ENCODE measurements around the gene SMIM23. TPM values are rescaled to one million over a fixed set of nuclear protein-coding genes. Genes with fewer than 3 reads are reported as not detected.

The SMIM23 gene
- total RNA-seq, 2 experiments from 2014 or later, result not detected

- H3K4me1 ChIP-seq (ENCODE audit: insufficient read depth, low read length, poor library complexity, severe bottlenecking), result peaks cover 2% of the 10 kb centered on the region
- no peaks in the 10 kb centered on the region for H4K20me1 ChIP-seq (ENCODE audit: insufficient read depth, low read length)
- ChIA-PET CTCF (ENCODE audit: unreplicated experiment) (no interaction called here), POLR2A (no interaction called here)
- no peak overlapping the region for H2AFZ ChIP-seq (ENCODE audit: low read length)
- H3K79me2 ChIP-seq (ENCODE audit: insufficient read depth, low read depth, low read length), result no peaks in the 10 kb centered on the region
- H3K36me3 ChIP-seq (ENCODE audit: insufficient read depth, low read length), result no peaks in the 10 kb centered on the region
- no peaks in the 10 kb centered on the region; the same call in 1 of the 2 replicates for H3K9me3 ChIP-seq (ENCODE audit: low read length)
- no peak overlapping the region for H3K27ac ChIP-seq (ENCODE audit: low read depth, low read length, poor library complexity, severe bottlenecking)
- intact Hi-C loops (cut with micrococcal nuclease; ENCODE audit: unreplicated experiment), result no loop called here
- H3K4me2 ChIP-seq (ENCODE audit: low read length), result no peak overlapping the region
- no peak for DNase-seq (ENCODE audit: low spot score)
- no peaks in the 10 kb centered on the region for H3K9me2 ChIP-seq (ENCODE audit: insufficient read depth, low read length)
- no peak overlapping the region for H3K4me3 ChIP-seq (ENCODE audit: low read depth, low read length, poor library complexity, severe bottlenecking)
- BruUV-seq (replicated peaks), result no TSS peak
- TF ChIP-seq, protein P1, sequence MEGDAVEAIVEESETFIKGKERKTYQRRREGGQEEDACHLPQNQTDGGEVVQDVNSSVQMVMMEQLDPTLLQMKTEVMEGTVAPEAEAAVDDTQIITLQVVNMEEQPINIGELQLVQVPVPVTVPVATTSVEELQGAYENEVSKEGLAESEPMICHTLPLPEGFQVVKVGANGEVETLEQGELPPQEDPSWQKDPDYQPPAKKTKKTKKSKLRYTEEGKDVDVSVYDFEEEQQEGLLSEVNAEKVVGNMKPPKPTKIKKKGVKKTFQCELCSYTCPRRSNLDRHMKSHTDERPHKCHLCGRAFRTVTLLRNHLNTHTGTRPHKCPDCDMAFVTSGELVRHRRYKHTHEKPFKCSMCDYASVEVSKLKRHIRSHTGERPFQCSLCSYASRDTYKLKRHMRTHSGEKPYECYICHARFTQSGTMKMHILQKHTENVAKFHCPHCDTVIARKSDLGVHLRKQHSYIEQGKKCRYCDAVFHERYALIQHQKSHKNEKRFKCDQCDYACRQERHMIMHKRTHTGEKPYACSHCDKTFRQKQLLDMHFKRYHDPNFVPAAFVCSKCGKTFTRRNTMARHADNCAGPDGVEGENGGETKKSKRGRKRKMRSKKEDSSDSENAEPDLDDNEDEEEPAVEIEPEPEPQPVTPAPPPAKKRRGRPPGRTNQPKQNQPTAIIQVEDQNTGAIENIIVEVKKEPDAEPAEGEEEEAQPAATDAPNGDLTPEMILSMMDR (conservative IDR thresholded peaks at IDR 0.05; ENCODE audit: low read length), result no peak
- no peak for TF ChIP-seq EZH2phosphoT487 (IDR thresholded peaks at IDR 0.05; ENCODE audit: borderline replicate concordance, low read depth, low read length)
Observed at GRCh38 chr5:171835066-171835465, 49.4 kb downstream of the SMIM23 start.

DNA sequence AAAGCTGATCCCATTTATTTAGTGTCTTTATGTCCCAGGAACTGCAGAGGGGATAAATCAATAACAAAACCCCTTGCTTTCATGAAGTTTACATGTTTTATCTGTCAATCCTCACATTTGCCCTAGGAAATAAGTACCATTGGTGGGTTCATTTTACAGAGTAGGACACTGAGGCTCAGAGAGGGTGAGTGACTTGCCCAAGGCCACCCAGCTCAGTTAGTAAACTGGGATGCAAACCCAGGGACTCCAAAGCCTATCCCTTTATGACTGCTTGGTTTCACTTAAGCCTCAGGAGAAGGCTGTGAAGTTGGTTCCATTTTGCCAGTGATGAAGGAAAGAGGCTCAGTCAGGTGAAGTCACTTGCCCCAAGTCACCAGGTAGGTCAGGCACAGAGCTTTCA, 51.9 kb downstream of the SMIM23 start:
- Histone ChIP-seq H4K20me1 (ENCODE audit: insufficient read depth, low read length) (no peaks in the 10 kb centered on the region), H3K27ac (ENCODE audit: low read depth, low read length, poor library complexity, severe bottlenecking) (no peak overlapping the region), H3K79me2 (ENCODE audit: insufficient read depth, low read depth, low read length) (no peaks in the 10 kb centered on the region), H3K4me3 (ENCODE audit: low read depth, low read length, poor library complexity, severe bottlenecking) (no peak overlapping the region), H3K9me2 (ENCODE audit: insufficient read depth, low read length) (no peaks in the 10 kb centered on the region), H3K9me3 (ENCODE audit: low read length) (no peaks in the 10 kb centered on the region; the same call in 1 of the 2 replicates), H2AFZ (ENCODE audit: low read length) (no peak overlapping the region), H3K36me3 (ENCODE audit: insufficient read depth, low read length) (no peaks in the 10 kb centered on the region), H3K4me2 (ENCODE audit: low read length) (no peak overlapping the region), H3K4me1 (ENCODE audit: insufficient read depth, low read length, poor library complexity, severe bottlenecking) (peaks cover 4% of the 10 kb centered on the region)
- POLR2A ChIA-PET, result no interaction called here
- CTCF ChIA-PET (ENCODE audit: unreplicated experiment), result interaction anchor here (0.6 kb wide), 1 partner anchor 11 kb away, joined by 3 read pairs; no protein-coding TSS in a partner anchor
- intact Hi-C loops (cut with micrococcal nuclease; ENCODE audit: unreplicated experiment), result no loop called here
- no TSS peak for BruUV-seq (replicated peaks)
- DNase-seq (ENCODE audit: low spot score), result no peak
- TF ChIP-seq, protein P1 (conservative IDR thresholded peaks at IDR 0.05; ENCODE audit: low read length), result no peak
- no peak for TF ChIP-seq EZH2phosphoT487 (IDR thresholded peaks at IDR 0.05; ENCODE audit: borderline replicate concordance, low read depth, low read length)

DNA sequence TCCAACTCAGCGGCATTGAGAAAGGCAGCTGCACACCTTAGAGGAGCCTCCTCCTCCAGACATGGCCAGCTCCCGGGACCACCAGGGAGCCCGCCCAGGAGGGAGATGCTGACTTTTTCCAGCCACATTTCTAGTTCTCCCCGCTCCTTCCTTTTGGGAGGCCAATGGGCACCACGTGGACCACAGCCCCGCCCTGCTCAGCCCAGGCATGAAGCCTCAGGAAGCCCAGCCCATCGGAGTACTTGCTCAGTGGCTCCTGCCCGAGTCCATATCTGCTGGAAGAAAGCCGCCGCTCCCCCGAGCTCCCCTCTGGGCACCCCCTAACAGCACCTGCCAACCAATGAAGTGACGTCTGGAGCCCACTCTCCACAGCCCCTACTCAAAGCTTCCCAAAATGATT, 52.4 kb downstream of the SMIM23 start:
- H3K27ac ChIP-seq (ENCODE audit: low read depth, low read length, poor library complexity, severe bottlenecking), result no peak overlapping the region
- H3K79me2 ChIP-seq (ENCODE audit: insufficient read depth, low read depth, low read length), result no peaks in the 10 kb centered on the region
- BruUV-seq (replicated peaks), result no TSS peak
- ChIA-PET POLR2A (no interaction called here), CTCF (ENCODE audit: unreplicated experiment) (interaction anchor here (0.6 kb wide), 1 partner anchor 11 kb away, joined by 3 read pairs; no protein-coding TSS in a partner anchor)
- TF ChIP-seq EZH2phosphoT487 (IDR thresholded peaks at IDR 0.05; ENCODE audit: borderline replicate concordance, low read depth, low read length), result no peak
- TF ChIP-seq, protein P1 (conservative IDR thresholded peaks at IDR 0.05; ENCODE audit: low read length), result no peak
- H2AFZ ChIP-seq (ENCODE audit: low read length), result no peak overlapping the region
- H3K36me3 ChIP-seq (ENCODE audit: insufficient read depth, low read length), result no peaks in the 10 kb centered on the region
- intact Hi-C loops (cut with micrococcal nuclease; ENCODE audit: unreplicated experiment), result no loop called here
- H3K4me3 ChIP-seq (ENCODE audit: low read depth, low read length, poor library complexity, severe bottlenecking), result no peak overlapping the region
- DNase-seq (ENCODE audit: low spot score), result no peak
- no peaks in the 10 kb centered on the region; the same call in 1 of the 2 replicates for H3K9me3 ChIP-seq (ENCODE audit: low read length)
- no peak overlapping the region for H3K4me2 ChIP-seq (ENCODE audit: low read length)
- no peaks in the 10 kb centered on the region for H4K20me1 ChIP-seq (ENCODE audit: insufficient read depth, low read length)
- H3K9me2 ChIP-seq (ENCODE audit: insufficient read depth, low read length), result no peaks in the 10 kb centered on the region
- H3K4me1 ChIP-seq (ENCODE audit: insufficient read depth, low read length, poor library complexity, severe bottlenecking), result peaks cover 4% of the 10 kb centered on the region

Measured in OCI-LY7 (cell line).